GM18505 (cell line): ENCODE results near the gene RPA3.

ENCODE experiments used
- ATAC-seq: cut with Tn5 transposase; IDR thresholded peaks from one replicate; pipeline ENCODE4 v1.9.1; 2021; ENCODE audit not compliant: unreplicated experiment
- POLR2A ChIP-seq: IDR thresholded peaks from 4 replicates; pipeline ENCODE4 v1.6.1; 2011; ENCODE audit warnings: borderline replicate concordance; ENCODE audit not compliant: insufficient read depth, insufficient read length; ENCODE audit errors: extremely low read depth

RPA3 gene

GRCh38 chr7:7707806-7708205, 10.6 kb downstream of the RPA3 start:
- no peak for ATAC-seq

GRCh38 chr7:7707246-7707645, 11.2 kb downstream of the RPA3 start:
- no peak for TF ChIP-seq POLR2A
- ATAC-seq, result no peak

More at GRCh38 chr7:7707806-7708205, 10.6 kb downstream of the RPA3 start:
- TF ChIP-seq POLR2A, result no peak

GRCh38 chr7:7706556-7707172, 11.7 kb downstream of the RPA3 start:
- no peak for TF ChIP-seq POLR2A
- ATAC-seq, result no peak

- TF ChIP-seq POLR2A, result no peak
- peak; percentile 64 for ATAC-seq
Observed at GRCh38 chr7:7706101-7706511, 12.3 kb downstream of the RPA3 start.

- ATAC-seq, result no peak
Observed at GRCh38 chr7:7705318-7705717, 13.1 kb downstream of the RPA3 start.

GRCh38 chr7:7704867-7705266, 13.5 kb downstream of the RPA3 start:
- TF ChIP-seq POLR2A, result no peak
- no peak for ATAC-seq

More at GRCh38 chr7:7705318-7705717, 13.1 kb downstream of the RPA3 start:
- no peak for TF ChIP-seq POLR2A

- ATAC-seq, result no peak
- no peak for TF ChIP-seq POLR2A
Observed at GRCh38 chr7:7703427-7703826, 15.0 kb downstream of the RPA3 start.

- no peak for TF ChIP-seq POLR2A
- no peak for ATAC-seq
Observed at GRCh38 chr7:7702826-7703225, 15.6 kb downstream of the RPA3 start.

GRCh38 chr7:7701527-7701926, 16.9 kb downstream of the RPA3 start:
- TF ChIP-seq POLR2A, result no peak
- no peak for ATAC-seq

GRCh38 chr7:7699970-7700369, 18.4 kb downstream of the RPA3 start:
- no peak for TF ChIP-seq POLR2A
- ATAC-seq, result no peak

GRCh38 chr7:7699380-7699779, 19.0 kb downstream of the RPA3 start:
- no peak for ATAC-seq
- TF ChIP-seq POLR2A, result no peak

GRCh38 chr7:7698930-7699329, 19.5 kb downstream of the RPA3 start:
- ATAC-seq, result no peak
- no peak for TF ChIP-seq POLR2A

- no peak for TF ChIP-seq POLR2A
- ATAC-seq, result no peak
Observed at GRCh38 chr7:7696458-7697119, 21.8 kb downstream of the RPA3 start.

GRCh38 chr7:7695111-7695817, 23.1 kb downstream of the RPA3 start:
- no peak for TF ChIP-seq POLR2A
- ATAC-seq, result no peak
